HG02588 (cell line): ENCODE results near the gene ATP4A.

ENCODE experiments used
- ATAC-seq: cut with Tn5 transposase; IDR thresholded peaks from one replicate; pipeline ENCODE4 v1.9.1; 2021; ENCODE audit warnings: mild to moderate bottlenecking, moderate library complexity; ENCODE audit not compliant: unreplicated experiment

ATP4A gene

DNA sequence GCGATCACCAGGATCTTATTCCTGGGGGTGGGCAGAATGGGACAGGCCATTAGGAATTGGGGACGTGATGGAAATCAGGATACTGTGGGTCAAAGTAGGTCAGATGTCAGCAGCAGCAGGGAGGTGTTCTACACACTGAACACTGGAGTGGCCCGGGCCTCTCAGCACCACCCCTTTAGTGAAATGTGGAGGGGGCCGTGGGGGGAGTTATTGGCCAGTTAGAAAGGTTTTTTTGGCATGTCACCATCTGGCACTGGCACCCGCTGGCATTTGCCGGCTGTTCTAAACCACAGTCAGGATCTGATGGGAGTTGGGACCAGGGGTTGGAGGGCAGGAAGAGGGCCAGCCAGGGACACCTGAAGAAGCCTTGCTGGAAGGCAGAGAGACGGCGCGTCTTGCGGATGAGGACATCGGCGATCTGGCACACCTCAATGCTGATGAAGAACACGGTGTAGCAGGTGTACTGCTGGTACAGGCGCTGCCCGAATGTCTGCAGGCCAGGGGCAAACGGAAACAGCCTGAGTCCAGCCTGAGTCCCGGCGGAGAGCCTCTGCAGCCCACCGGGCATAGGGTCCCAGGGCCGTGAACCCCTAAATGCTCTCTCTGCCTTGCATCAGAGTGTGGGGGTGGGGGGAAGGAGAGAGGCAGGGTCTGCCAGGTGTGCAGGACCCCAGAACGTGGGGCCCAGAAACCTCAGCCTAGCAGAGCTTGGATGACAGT lies 12.2 kb downstream of the ATP4A start:
- no peak for ATAC-seq

DNA sequence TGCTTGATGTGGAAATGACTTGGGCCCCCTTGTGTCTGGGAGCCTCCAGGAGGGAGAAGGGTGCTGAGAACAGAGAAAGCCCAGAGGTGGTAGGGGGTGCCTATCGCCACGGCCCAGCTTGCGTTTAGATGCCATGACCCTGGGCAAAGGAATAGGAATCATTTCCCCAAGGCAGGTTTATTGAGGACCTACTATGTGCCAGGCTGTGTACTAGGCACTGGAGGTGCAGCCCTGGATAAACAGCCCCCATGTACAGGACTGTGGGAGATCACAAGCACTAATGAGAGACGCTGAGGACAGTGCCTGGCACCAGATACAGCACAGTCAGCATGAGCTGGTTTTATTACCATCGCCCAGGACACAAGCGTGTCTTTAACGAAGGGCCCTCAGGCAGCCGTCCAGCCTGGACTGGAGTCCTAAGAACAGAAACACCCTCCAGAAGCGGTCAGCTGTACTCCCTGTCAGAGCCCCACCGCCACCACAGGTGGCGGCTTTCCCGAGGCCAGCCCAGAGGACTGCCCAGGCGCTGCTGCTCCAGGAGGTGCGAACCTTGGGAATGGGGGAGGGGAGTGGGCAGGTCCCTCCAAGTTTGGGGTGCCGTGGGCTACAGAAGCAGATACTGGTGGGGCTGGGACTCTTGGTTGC lies 13.5 kb downstream of the ATP4A start:
- no peak for ATAC-seq

DNA sequence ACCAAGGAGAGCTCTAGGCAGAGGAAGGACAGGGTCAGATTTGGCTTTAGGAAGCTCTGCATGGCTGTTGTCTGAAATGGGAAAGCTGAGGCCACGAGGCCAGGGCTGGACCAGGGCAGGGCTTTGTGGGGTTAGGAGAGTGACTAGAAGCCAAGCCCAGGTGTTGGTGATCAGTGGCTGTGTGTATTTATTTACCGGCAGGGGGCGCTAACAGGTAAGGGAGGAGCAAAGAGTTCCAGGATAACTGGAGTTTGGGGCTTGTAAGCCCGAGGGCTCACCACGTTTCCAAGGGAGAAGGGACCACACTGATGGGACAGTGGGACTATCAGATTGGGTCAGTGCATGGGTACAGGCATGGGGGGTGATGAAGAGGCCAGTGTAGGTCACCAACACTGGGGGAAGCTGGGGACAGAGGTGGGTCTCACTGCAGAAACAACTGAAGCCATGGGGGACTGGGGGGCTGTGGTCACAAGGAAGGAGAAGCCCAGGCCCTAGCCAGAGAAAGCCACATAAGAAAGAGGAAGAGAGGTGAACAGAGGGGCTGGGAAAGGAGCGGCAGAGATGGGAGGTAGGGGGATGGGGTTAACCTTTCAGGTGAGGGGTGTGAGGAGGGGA lies 14.2 kb downstream of the ATP4A start:
- no peak for ATAC-seq

DNA sequence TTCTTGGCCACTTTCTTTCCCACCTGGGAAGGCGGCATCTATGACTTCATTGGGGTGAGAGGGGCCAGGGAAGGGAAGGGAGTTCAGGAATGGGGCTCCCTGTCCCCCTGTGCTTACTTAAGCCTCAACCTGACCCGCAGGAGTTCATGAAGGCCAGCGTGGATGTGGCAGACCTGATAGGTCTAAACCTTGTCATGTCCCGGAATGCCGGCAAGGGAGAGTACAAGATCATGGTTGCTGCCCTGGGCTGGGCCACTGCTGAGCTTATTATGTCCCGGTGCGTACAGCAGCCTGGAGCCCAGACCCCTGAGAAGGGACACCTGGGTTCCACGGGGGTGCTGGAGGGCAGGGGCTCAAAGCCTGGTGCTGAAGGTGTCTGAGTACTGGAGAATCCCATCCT lies 16.9 kb downstream of the ATP4A start:
- ATAC-seq = no peak

DNA sequence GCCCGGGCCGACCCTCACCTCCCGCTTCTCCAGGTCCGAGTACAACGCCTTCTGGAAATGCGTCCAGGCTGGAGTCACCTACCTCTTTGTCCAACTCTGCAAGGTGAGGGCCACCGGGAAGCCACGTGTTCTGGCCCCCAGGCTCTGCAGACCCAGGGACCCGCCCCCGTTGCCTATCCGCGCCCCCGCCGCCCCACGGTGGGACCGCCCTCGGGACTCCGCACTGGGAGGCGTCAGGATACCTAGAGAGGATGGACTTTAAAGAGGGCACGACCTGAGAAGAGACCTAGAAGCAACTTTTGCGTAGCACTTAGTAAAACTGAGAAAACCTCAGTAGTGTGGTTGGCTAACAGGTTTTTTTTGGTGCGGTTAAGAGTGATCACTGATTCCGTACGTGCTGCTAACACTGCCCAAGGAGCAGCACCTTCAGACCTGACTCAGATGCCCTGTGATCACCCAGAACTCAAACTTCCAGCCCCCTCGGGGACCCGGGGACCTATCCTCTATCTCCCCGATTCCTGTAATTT lies 17.5 kb downstream of the ATP4A start:
- peak; percentile 40 for ATAC-seq

DNA sequence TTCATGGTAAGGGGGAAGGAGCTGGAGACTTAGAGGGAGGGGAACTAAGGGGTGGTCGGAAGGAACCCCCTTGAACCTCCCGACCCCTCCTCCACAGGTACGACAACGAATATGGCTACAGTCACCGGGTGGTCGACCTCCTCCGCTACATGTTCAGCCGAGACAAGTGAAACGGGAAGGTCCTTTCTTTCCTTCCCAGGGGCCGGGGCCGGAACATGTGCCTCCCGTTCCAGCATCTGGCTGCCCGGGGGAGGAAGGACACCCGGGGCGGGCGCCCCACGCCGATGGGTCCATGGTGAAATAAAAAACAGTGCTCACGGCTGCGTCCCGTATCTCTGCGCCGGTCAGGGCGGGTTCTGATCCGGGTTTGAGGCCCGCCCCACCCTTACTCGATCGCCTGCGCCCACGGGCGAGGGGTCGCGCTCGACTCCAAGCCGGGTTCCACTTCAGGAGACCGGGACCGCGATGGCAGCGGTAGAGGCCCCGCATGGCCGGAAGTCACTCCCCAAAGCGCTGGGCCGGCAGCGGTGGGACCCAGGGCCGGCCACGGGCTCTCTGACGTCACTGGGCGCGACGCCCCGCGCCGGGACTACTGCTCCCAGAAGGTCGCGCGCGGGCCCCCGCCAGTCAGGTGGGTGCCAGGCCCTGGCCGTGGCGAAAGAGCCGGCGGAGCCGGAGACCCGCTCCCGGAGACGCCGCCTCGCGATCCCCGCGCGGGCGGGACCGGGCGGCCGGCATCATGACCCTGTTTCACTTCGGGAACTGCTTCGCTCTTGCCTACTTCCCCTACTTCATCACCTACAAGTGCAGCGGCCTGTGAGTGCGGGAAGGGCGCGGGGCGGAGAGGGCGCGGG lies 18.2 kb downstream of the ATP4A start, which contains the start of gene TMEM147:
Gene TMEM147 (plus strand): TSS at position 626 of the 854 bp plus-strand sequence. CDS start 114 bp downstream, at position 740.
- ATAC-seq = peak; percentile 76

DNA sequence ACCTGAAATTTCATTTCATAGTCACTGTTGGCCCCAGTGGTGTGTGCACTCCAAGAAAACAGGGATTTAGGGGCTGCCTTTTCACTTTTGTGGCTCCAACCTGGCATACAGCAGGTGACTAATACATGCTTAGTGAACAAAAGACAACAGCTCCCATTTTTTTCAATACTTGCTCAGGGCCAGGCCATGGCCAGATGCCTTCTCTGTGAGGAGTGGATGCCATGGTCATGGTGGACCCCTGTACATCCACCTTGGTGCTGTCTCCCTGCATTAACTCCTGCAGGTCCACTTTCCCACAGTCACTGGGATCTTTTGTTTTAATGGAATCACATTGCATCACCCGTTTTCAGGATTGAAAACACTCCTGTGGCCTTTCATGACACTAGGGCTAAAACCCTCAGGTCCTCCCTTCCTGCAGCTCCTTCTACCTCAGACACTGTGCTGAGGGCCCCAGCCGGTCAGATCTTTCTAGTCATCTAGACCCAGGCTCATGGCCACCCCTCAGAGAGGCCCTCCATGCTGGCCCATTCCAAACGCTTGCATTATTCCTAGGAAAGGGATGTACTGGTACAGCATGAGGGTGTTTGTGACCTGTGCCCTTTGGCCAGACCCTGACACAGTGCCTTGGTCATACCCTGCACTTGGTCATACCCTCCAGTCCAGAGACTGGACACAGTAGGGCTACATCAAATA lies 19.2 kb downstream of the ATP4A start:
- no peak for ATAC-seq

DNA sequence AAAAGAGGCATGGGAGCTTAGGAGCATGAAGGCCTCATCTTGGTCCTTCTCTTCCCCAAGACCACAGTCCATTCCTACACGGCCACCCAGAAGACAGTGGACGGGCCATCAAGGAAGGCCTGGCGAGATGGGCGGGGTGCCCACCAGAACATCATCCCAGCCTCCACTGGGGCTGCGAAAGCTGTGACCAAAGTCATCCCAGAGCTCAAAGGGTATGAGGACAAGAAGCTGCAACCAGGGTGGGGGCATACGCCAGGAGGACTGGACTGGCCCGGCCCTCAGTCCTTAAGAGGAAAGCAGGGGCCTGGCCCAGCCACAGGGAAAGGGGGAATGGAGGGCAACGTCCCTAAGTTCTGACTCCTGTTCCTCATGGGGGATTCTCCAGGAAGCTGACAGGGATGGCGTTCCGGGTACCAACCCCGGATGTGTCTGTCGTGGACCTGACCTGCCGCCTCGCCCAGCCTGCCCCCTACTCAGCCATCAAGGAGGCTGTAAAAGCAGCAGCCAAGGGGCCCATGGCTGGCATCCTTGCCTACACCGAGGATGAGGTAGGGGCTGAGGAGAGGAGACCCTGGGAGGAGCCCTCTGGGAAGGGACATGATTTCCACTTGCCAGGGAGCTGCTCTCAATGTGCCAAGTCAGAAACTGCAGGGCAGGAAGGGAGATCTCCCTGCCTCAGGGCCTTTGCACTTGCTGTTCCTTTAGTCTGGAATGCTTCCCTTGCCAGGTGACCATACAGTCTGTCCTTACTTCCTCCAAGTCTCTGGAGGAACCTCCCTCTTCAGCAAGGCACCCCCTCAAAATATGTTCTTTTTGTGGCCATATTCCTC lies 20.0 kb downstream of the ATP4A start:
- no peak for ATAC-seq

DNA sequence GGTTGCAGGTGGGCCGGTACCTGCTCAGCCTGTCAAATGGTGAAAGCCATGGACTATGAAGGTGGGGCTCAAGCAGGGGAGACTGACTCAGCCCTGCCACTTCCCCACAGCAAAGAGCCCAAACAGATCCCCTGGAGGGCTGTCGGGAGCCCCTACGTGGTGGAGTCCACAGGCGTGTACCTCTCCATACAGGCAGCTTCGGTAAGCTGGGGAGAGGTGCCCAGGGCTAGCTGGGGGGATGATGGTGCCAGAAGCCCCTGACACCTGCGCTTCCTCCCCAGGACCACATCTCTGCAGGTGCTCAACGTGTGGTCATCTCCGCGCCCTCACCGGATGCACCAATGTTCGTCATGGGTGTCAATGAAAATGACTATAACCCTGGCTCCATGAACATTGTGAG lies 21.2 kb downstream of the ATP4A start:
- no peak for ATAC-seq

DNA sequence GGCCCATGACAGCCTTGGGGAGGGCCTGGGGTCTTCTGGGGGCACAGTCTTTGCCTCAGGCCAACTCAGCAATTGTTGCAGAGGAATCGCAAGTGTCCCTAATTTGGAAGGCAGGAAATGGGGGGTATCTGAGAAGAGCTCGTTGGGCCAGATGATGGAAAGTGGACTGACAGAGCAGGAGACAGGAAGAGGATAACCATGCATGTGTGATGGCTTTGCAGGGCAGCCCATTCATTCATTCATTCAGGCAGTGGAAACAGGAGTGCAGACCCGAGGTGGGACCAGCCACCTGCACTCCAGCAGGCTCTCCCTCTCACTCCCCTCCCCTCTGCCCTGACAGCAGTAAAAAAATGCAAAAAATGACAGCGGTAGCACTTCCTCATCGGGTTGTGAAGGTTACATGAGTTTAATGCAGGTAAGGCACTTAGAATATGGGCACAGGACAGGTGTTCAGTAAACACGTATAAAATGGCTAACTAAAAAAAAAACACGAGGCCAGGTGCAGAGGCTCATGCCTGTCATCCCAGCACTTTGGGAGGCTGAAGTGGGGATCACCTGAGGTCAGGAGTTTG lies 23.0 kb downstream of the ATP4A start:
- ATAC-seq = no peak

DNA sequence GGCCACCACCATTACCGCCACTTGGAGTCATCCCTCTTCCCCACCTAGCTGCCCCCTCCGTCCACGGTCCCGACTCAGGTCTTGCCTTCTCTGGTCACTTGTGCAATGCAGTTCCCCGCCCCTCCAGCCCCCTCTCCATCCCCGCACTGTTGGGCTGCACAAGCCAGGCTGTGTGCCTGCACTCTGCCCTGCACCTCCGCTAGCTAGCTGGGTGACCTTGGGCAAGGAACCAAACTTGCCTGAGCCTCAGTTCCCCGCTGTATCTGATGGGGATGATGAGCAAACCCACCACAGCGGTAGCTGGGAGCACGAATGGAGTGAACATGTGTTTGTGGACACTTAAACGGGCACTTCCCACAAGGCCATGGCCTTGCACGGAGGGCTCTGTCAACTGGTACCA lies 23.6 kb downstream of the ATP4A start:
- ATAC-seq = no peak

DNA sequence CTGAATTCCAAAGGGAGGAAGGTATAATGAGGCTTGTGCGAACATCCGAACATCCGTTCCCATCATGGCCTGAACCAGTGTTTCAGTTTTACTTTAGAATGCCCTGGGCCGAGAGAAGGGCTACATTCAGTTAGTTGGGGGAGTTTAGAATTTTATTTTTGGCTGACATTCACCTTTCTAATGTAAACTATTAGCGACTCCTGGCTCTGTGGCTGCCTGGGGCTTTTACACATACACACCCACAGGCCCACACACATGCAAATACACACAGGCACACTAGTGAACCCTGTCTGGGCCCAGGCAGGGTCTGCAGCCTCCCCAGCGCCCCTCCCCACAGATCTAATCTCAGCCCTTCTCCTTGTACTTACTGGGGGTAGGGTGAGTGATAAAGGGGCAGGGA lies 24.1 kb downstream of the ATP4A start:
- ATAC-seq = no peak

DNA sequence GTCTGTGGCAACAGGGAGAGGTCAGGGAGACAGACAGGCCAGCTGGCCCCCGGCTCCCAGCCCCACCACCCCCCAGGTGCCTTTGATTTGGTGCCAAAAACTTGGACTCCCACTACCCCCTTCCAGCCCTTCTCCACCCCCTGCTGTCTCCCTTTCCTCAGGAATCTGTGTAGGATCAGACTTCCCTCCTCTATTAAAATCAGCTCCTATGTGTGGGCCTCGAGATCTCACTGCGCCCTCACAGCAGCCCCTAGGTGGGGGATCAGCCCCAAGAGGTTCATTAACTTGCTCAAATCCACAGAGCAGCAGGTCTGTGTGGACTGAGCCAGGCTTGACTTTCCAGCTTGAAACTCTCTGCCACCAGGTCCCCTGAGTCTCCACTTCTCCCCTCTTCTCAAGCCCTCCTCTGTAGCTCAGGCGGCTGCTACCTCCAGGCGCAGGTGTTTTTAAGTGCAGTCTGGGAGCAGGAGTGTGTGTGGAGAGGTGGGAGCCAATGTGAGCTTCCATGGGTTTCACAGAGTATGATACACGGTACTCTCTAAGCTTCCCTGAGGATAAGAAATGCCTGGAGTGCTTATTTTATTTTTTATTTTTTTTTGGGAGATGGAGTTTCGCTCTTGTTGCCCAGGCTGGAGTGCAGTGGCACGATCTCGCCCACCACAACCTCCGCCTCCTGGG lies 28.5 kb downstream of the ATP4A start:
- ATAC-seq = no peak

DNA sequence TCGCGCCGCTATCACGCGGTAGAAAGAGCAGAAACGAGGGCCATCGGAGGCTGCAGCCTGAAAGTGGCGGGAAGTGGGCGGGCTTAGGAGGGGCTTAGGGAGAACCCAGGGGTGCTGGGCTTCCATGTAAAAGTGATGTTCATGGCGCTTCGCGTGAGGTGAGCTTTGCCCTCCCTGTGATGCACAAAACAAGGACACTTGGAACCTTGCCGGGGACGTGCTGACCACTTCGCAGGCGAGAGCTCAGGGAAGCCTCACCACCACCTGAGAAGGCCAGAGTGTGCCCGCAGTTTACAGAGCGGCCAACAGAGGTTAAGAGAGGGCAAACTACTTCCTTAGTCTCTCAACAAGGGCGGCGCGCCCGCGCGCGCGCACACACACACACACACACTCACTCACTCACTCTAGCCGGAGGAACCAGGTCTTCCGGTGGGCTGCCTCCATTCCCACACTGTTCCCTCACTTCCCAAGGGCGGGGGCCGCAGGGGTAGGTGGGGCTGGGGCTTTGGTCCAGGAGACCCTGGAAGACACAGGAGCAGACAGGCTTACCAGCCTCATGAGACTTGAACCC lies 29.6 kb downstream of the ATP4A start:
- no peak for ATAC-seq

DNA sequence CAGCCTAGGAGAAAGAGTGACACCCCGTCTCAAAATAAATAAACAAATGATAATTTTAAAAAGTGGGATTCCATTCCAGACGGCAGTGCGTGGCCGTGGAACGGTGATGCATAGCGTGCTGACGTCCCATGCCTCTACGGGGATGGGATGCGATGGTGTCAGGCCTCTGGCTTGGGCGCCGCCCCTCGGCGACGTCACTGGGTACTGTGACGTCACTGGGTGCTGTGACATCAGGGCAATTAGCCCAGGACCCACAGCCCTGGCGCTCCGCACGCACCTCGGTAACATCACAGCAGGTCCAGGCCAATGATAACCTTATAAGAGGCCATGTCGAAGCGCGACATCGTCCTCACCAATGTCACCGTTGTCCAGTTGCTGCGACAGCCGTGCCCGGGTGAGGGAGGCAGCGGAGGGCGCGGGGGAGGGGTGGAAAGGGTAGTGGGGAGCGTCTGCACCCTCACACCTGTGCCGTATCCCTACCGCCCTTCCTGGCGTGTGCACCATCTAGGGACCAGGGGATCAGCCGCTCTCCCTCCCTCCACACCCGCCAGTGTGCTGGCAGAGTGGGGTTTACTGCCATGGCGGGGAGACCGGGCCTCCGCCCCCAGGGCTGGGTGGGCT lies 30.1 kb downstream of the ATP4A start, which contains the start of gene GAPDHS:
Gene GAPDHS (plus strand): TSS at position 256 of the 621 bp plus-strand sequence. CDS start 72 bp downstream, at position 328.
- ATAC-seq = no peak

DNA sequence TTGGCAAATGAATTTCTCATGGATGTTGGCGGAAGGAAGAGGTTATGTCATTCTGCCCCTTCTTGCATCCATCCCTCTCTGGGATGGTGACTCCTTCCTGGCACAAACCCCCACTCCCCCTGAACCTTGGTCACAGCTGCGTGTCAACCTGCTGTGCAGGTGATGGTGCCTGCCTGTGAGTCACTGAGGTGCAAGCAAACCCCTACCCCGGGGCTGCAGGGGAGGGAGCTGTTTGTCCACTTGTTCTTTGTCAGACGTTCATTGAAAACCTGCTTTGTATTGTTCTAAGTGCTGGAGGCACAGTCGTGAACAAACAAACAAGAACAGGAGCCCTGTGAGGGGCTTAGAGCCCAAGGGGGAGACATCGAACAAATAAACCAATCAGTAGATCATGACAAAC lies 32.2 kb downstream of the ATP4A start:
- no peak for ATAC-seq
